ENCODE results near the gene BBC3. TPM values are rescaled to one million over a fixed set of nuclear protein-coding genes. Genes with fewer than 3 reads are reported as not detected.
A peak's percentile ranks its signal among the peaks of the same experiment; 100 is the strongest.

BBC3 gene
- total RNA-seq, 1 experiment from 2014 or later: 1.7 TPM

DNA sequence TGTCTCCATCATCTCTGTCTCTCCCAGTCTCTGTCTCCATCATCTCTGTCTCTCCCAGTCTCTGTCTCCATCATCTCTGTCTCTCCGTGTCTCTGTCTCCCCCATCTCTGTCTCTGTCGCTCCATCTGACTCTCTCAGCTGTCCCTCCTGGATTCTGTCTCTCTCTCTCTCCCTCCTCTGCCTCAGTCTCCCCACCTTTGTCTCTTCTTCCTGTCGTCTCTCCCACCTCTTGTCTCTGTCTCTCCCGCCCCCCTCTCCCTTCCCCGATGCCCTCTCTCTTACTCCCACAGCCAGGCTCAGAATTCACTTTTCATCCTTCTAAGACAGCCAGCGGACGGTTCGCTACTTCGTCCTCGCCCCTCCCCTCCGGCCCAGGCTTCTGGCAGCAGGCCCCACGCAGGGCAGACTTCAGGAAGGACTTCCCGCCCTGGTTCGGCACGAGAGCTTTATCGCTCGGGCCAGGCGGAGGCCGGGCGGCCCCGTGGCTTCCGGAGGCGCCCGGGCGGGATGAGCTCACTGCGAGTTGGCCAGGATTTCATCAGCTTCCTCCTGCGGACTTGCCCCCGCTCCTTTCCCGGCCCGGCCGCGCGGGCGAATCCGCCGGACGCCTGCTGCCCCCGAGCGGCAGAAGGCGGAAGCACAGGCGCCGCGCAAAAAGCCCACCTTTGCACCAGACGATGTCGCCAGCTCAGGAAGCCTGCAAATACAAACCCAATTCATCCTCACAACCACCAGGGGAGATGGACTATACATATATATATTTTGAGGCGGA is 13.0 kb upstream of the BBC3 start:
- Histone ChIP-seq H3K9me3 (replicated peaks) (no peaks in the 10 kb centered on the region), H3K27ac (peak overlapping the region; percentile 34), H3K36me3 (no peaks in the 10 kb centered on the region), H3K4me3 (peak overlapping the region; percentile 28; the same call in 1 of the 2 replicates), H3K27me3 (peaks cover 3% of the 10 kb centered on the region; the same call in 1 of the 2 replicates), H3K4me1 (no peaks in the 10 kb centered on the region; the same call in 1 of the 2 replicates)
- peak; percentile 91 to 92 for DNase-seq

DNA sequence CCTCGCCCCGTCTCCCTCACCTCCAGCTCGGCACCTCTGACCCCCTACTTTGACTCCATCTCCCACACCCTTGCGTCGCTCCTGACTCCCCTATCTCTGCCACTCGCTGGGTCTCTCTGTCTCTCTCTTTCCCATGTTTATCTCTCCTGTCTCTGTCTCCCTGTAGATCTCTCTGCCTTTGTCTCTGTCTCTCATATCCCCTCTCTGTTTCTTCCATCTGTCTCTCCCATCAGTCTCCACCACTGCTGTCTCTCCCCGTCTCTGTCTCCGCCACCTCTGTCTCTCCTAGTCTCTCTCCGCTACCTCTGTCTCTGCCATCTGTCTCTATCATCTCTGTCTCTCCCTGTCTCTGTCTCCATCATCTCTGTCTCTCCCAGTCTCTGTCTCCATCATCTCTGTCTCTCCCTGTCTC is 12.4 kb upstream of the BBC3 start:
- H3K27me3 ChIP-seq: peaks cover 3% of the 10 kb centered on the region; the same call in 1 of the 2 replicates
- H3K9me3 ChIP-seq (replicated peaks): no peaks in the 10 kb centered on the region
- DNase-seq: no peak
- H3K27ac ChIP-seq: no peak overlapping the region
- H3K4me1 ChIP-seq: no peaks in the 10 kb centered on the region; the same call in 1 of the 2 replicates
- H3K4me3 ChIP-seq: no peak overlapping the region
- H3K36me3 ChIP-seq: no peaks in the 10 kb centered on the region

DNA sequence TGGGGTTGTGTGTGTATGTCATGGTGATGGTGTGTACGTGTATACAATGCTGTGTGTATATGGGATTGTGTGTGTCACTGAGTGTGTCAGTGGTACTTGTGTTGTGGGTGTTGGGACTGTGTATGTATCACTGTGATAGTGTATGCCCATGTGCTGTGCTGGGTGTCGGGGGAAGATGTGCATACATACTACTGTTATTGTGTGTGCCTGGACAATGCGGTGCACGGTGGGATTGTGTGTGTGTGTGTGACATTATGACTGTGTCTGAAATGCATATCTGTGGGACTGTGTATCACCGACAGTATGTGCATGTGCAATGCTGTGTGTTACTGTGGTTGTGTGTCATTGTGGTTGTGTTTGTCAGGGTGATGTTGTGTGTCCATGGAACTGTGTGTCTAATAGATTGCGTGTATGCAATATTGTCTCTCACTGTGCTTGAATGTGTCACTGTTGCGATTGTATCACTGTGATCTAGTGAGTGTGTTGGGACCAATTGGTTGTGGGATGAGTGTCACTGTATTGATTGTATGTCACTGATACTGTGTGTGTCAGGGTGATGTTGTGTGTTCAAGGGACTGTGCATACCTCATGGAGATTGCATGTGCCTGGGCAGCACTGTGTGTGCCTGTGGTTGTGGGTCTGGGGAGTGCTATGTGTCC is 11.0 kb upstream of the BBC3 start:
- H3K4me3 ChIP-seq: no peak overlapping the region
- H3K9me3 ChIP-seq (replicated peaks): no peaks in the 10 kb centered on the region
- DNase-seq: no peak
- no peaks in the 10 kb centered on the region for H3K36me3 ChIP-seq
- no peaks in the 10 kb centered on the region; the same call in 1 of the 2 replicates for H3K4me1 ChIP-seq
- H3K27ac ChIP-seq: no peak overlapping the region
- H3K27me3 ChIP-seq: peaks cover 3% of the 10 kb centered on the region; the same call in 1 of the 2 replicates

DNA sequence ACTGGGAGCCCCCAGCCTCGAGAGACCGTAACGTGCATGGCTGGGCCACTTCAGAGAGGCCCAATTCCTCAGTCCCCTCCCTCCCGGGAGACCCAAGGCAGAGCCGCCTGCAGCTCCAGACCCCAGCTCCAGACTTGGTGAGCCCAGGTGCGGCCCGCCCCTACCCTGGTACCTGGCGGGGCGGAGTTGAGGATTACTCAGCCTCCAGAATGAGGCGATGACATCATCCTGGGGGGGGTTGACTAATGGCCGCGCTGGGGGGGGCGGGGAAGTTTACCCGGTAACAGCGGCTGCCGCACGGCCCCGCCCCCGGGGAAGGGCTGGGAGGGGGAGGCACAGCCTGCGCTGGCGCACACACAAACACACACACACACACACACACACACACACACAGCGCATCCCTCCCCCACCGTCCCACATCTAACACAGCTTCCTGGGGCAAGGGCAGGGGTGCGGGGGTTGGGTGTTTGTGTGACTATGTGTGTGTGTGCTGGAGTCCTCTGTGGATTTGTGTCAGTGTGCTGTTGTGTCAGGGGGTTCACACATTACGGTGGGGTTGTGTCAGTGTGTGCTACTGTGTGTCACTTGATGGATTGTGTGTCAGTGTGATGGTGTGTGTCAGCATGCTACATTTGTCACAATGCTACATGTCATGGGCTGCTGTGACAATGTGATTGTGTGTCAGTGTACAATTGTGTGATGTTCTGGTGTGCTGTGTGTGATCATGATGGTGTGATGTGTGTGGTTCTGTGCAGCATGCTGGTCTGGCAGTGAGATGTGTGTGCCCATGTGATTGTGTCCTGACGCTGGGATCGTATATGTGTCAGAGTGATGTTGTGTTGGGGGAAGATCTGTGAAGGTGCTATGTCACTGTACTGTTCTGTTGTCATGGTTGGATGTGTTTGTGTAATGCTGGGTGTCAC is 10.3 kb upstream of the BBC3 start:
- H3K27ac ChIP-seq: no peak overlapping the region
- no peaks in the 10 kb centered on the region for H3K36me3 ChIP-seq
- H3K27me3 ChIP-seq: peaks cover 3% of the 10 kb centered on the region; the same call in 1 of the 2 replicates
- DNase-seq: peak; percentile 64 to 70
- H3K4me3 ChIP-seq: no peak overlapping the region
- H3K9me3 ChIP-seq (replicated peaks): no peaks in the 10 kb centered on the region
- H3K4me1 ChIP-seq: no peaks in the 10 kb centered on the region; the same call in 1 of the 2 replicates

DNA sequence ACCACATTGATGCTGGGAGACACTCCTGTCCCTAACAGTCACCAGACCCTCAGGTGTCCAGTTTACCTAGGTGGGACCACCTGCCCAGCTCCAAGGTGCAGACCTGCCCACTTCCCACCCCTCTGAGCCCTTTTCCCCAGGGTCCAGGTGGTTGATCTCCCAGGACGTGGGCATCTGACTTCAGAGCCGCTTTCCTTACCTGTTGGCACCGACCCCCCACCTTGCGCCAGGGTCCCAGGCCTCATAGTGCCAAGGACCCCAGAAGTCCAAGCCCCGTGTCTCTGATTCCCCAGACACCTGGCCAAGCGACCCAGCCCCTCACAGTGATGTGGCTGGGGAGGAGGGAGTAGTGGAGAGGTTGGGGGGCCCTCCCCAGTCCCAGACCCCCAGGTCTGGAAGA is 9.6 kb upstream of the BBC3 start:
- H3K27ac ChIP-seq: no peak overlapping the region
- H3K36me3 ChIP-seq: no peaks in the 10 kb centered on the region
- no peak overlapping the region for H3K4me3 ChIP-seq
- no peaks in the 10 kb centered on the region for H3K9me3 ChIP-seq (replicated peaks)
- H3K27me3 ChIP-seq: peaks cover 3% of the 10 kb centered on the region; the same call in 1 of the 2 replicates
- no peaks in the 10 kb centered on the region; the same call in 1 of the 2 replicates for H3K4me1 ChIP-seq
- DNase-seq: no peak

GRCh38 chr19:47239610-47240296 is 8.8 kb upstream of the BBC3 start:
- Histone ChIP-seq H3K4me3 (no peak overlapping the region), H3K27ac (no peak overlapping the region), H3K36me3 (no peaks in the 10 kb centered on the region), H3K9me3 (replicated peaks) (no peaks in the 10 kb centered on the region), H3K4me1 (no peaks in the 10 kb centered on the region; the same call in 1 of the 2 replicates), H3K27me3 (peaks cover 3% of the 10 kb centered on the region; the same call in 1 of the 2 replicates)
- DNase-seq: peak in 1 of 2 experiments; percentile 27

- H3K27ac ChIP-seq: no peak overlapping the region
- H3K36me3 ChIP-seq: no peaks in the 10 kb centered on the region
- H3K27me3 ChIP-seq: peaks cover 3% of the 10 kb centered on the region; the same call in 1 of the 2 replicates
- DNase-seq: no peak
- no peaks in the 10 kb centered on the region; the same call in 1 of the 2 replicates for H3K4me1 ChIP-seq
- no peaks in the 10 kb centered on the region for H3K9me3 ChIP-seq (replicated peaks)
- no peak overlapping the region for H3K4me3 ChIP-seq
Observed at GRCh38 chr19:47239152-47239551, 8.2 kb upstream of the BBC3 start.

- H3K27me3 ChIP-seq: no peaks in the 10 kb centered on the region; the same call in 1 of the 2 replicates
- H3K9me3 ChIP-seq (replicated peaks): no peaks in the 10 kb centered on the region
- peaks cover 14% of the 10 kb centered on the region; the same call in 1 of the 2 replicates for H3K4me1 ChIP-seq
Observed at GRCh38 chr19:47236072-47236675, 5.2 kb upstream of the BBC3 start.

DNA sequence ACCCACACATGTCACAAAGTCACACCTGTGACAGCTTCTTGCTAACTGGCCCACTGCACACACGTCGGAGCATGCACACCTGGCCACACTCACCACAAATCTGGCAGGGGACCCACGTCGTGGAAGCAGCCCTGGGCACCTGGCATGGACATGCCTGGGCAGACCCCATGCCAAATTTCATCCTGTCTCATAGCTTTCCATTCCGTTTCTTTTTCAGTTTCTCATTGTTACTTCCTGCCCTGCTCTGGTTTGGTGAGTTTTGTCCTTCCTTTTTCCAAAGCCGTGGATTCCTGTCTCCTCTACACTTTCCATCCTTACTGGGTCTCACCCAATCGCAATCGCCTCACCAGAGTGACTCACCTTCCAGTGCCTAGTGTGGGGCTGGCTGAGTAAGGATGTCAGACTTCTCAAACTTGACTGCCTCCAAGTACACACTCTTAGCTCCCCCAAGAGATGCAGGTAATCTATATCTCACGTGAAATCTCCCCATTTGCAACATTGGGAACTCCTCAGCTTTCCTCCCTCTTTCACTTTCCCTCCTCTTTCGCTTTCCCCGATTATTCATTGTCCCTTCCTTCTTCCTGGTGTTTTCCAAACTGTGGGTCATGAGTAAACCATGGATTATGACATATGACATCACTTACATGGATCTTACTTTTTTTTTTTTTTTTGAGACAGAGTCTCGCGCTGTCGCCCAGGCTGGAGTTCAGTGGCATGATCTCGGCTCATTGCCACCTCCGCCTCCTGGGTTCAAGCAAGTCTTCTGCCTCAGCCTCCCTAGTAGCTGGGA is 1.6 kb upstream of the BBC3 start:
- no peak for DNase-seq
- no peaks in the 10 kb centered on the region for H3K9me3 ChIP-seq (replicated peaks)
- no peaks in the 10 kb centered on the region for H3K36me3 ChIP-seq
- no peak overlapping the region for H3K4me3 ChIP-seq
- peaks cover 8% of the 10 kb centered on the region; the same call in 1 of the 2 replicates for H3K27me3 ChIP-seq
- H3K4me1 ChIP-seq: peaks cover 19% of the 10 kb centered on the region; the same call in 1 of the 2 replicates
- no peak overlapping the region for H3K27ac ChIP-seq

More at GRCh38 chr19:47236072-47236675, 5.2 kb upstream of the BBC3 start:
- Histone ChIP-seq H3K4me3 (no peak overlapping the region), H3K27ac (no peak overlapping the region), H3K36me3 (no peaks in the 10 kb centered on the region)
- no peak for DNase-seq

DNA sequence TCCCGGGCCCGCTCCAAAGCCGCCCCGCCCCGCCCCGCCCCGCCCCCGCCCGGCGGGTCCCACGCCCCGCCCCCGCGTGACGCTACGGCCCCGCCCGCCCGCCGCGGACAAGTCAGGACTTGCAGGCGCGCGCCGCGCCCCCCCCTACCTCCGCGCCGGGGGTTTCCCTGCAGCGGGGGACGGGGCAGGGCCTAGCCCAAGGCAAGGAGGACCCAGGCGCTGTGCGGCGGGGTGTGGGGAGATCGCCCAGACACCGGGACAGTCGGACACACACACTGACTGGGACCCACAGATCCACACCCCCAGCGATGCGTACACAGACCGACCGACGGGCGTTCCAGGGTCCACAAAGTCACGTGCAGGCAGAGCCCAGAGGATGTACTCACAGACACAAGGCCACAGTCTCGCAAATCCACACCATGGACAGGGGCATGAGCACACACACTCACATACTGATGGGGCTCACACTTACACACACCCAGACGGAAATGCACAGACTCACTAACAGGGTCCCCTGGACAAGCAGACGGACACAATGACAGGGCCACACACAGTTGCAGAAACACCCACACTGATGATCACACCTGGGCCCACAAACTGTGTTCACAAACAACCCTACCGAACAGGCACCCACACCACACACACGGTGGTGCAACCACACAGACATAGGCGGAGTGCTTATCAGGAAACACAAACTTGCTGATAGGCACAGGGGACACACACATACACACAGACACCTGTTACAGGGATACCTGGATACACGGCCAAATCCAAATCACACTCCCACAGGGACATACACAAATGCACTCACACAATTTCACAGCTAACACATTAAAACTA is 436 bp upstream of the BBC3 start:
- Histone ChIP-seq H3K36me3 (no peaks in the 10 kb centered on the region), H3K27ac (no peak overlapping the region; the same call in 1 of the 2 replicates), H3K27me3 (peaks cover 8% of the 10 kb centered on the region; the same call in 1 of the 2 replicates), H3K4me3 (peak overlapping the region; percentile 62), H3K4me1 (peaks cover 25% of the 10 kb centered on the region; the same call in 1 of the 2 replicates), H3K9me3 (replicated peaks) (no peaks in the 10 kb centered on the region)
- DNase-seq: peak; percentile 79 to 86

DNA sequence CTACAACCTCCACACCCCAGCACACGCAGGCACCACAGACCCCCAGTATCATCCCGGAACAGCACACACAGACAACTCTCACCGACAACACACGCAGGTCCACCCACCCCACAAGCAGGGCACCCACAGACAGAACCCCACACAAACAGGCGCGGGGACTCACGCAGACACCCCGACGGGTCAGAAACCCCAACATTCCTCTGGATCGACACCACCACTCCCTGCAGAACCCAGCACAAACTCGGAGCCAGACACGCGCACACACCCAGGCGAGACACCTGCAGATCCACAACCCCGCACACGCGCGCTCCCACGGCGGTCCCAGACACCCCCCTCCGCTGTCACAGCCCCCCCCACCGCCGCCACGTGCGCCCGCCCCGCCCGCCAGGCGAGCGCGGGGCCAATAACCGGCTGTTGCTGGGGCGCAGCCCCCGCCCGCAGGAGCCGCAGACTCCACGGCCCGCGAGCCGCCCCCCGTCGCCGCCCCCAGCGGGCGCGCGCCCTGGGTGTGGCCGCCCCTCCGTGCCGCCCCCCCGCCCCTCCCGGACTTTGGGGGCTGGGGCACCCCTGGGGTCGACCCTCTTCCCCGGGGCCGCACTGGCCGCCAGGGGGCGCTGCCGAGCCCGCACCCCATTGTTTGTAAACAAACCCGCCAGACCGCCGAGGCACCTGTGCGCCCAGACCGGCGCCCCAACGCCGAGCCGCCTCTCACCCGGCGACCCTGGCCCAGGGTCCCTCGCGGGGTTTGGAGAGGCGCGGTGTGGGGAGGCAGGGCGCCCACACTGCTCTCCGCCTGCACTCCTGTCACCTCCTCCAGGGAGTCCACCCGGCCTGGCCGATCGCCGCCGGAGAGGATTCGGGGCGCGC is 712 bp downstream of the BBC3 start:
- Histone ChIP-seq H3K27ac (no peak overlapping the region), H3K9me3 (replicated peaks) (no peaks in the 10 kb centered on the region), H3K4me1 (peaks cover 28% of the 10 kb centered on the region; the same call in 1 of the 2 replicates), H3K4me3 (peak overlapping the region; percentile 62), H3K36me3 (no peaks in the 10 kb centered on the region), H3K27me3 (peaks cover 8% of the 10 kb centered on the region; the same call in 1 of the 2 replicates)
- DNase-seq: peak; percentile 64

Data from SJCRH30 (cell line).